HepG2 (cell line): ENCODE measurements around the gene NPW. TPM values are rescaled to one million over a fixed set of nuclear protein-coding genes. Genes with fewer than 3 reads are reported as not detected.
A peak's percentile ranks its signal among the peaks of the same experiment; 100 is the strongest.

Experiments used
- ARID5B ChIP-seq: IDR thresholded peaks from 2 replicates; pipeline ENCODE4 v1.4.0; 2020; ENCODE audit warnings: mild to moderate bottlenecking, missing genetic modification reagents
- FOXO4 ChIP-seq: sonication (generic); formaldehyde crosslinking; conservative IDR thresholded peaks from 2 replicates; pipeline ENCODE4 v1.8.1; 2023; ENCODE audit warnings: missing genetic modification reagents
- MAF1 ChIP-seq: sonication (generic); formaldehyde crosslinking; IDR thresholded peaks from 2 replicates; pipeline ENCODE4 v1.5.0; 2020; ENCODE audit warnings: missing genetic modification reagents, borderline replicate concordance
- NFATC3 ChIP-seq: sonication (generic); formaldehyde crosslinking; IDR thresholded peaks from 2 replicates; pipeline ENCODE4 v1.5.1; 2020; ENCODE audit warnings: mild to moderate bottlenecking, missing genetic modification reagents
- RAD21 ChIP-seq: fragments of 450-650 bp; formaldehyde crosslinking; IDR thresholded peaks from 2 replicates; pipeline ENCODE4 v1.5.0; 2020; ENCODE audit warnings: mild to moderate bottlenecking
- RBM39 ChIP-seq: fragments of 200-400 bp; formaldehyde crosslinking; IDR thresholded peaks from one replicate; pipeline ENCODE4 v1.6.1; 2018; ENCODE audit warnings: antibody characterized with exemption, mild to moderate bottlenecking, low read depth, low read length; ENCODE audit not compliant: poor library complexity, severe bottlenecking
- ZBTB10 ChIP-seq: sonication (generic); formaldehyde crosslinking; IDR thresholded peaks from 2 replicates; pipeline ENCODE4 v1.4.0; 2020; ENCODE audit warnings: missing genetic modification reagents, borderline replicate concordance
- ZBTB25 ChIP-seq: IDR thresholded peaks from 2 replicates; pipeline ENCODE4 v1.6.1; 2018; ENCODE audit warnings: missing genetic modification reagents
- ZNF142 ChIP-seq: sonication (generic); formaldehyde crosslinking; IDR thresholded peaks from 2 replicates; pipeline ENCODE4 v1.4.0; 2020; ENCODE audit warnings: missing genetic modification reagents
- ZNF749 ChIP-seq: sonication (generic); formaldehyde crosslinking; IDR thresholded peaks from 2 replicates; pipeline ENCODE4 v1.8.0; 2022; ENCODE audit warnings: mild to moderate bottlenecking, missing genetic modification reagents, moderate library complexity, borderline replicate concordance
- polyA plus RNA-seq, 8 experiments: library from polyadenylated mRNA; depleted of rRNA in 3 of 8; stranded (reverse) in 7 of 8; unstranded in 1 of 8; fragments of >200 nt; fragmentation: Illumina TruSeq in 4 of 8; extraction: Trizol in 4 of 8; gene quantifications; 2 replicates each; pipeline versions ENCODE4 v1.2.1 to v1.2.3, GENCODE V29; 2011 to 2016; ENCODE audit warnings: low read depth in 4 of 8, missing spikeins in 1 of 8, mixed read lengths in 1 of 8; ENCODE audit not compliant: insufficient read depth in 1 of 8
- total RNA-seq, 5 experiments: library from RNA; depleted of rRNA; stranded (reverse); fragments of >200 nt; fragmentation: Illumina TruSeq; extraction: Trizol; gene quantifications; 2 replicates each; pipeline ENCODE4 v1.2.3, GENCODE V29; 2016; ENCODE audit warnings: low read depth in 1 of 5

Gene NPW
- total and polyA plus RNA-seq, 2 of the 13 experiments (the other 11 are each of a cell fraction or from before 2014, with no cell fraction given): 0.24 to 0.97 TPM

GRCh38 chr16:2009791-2010510 is 9.6 kb upstream of the NPW start, which contains the start of gene ZNF598 (continued):
- TF ChIP-seq FOXO4 (CRISPR knock-in tag) (peak; percentile 62; the same call in 1 of the 2 replicates), NFATC3 (CRISPR knock-in tag) (0 out of 2 replicates have a peak, but pooled peaks have one; percentile 66), MAF1 (no peak), ZBTB25 (peak; percentile 88), ZNF749 (CRISPR knock-in tag) (no peak), ZNF142 (no peak), RAD21 (peak; percentile 41; the same call in 1 of the 2 replicates), RBM39 (peak; percentile 34), ARID5B (peak; percentile 37; the same call in 1 of the 2 replicates), ZBTB10 (CRISPR knock-in tag) (no peak)
